Measurements from ENCODE around the gene MAGEC2. TPM values are rescaled to one million over a fixed set of nuclear protein-coding genes. Genes with fewer than 3 reads are reported as not detected.

Gene MAGEC2
- total RNA-seq, 4 donors from 2014 or later: not detected

- Histone ChIP-seq H3K27me3 (no peaks in the 10 kb centered on the region), H3K27ac (no peak overlapping the region), H3K9me3 (no peaks in the 10 kb centered on the region), H3K4me3 (no peak overlapping the region), H3K4me1 (no peaks in the 10 kb centered on the region), H3K36me3 (no peaks in the 10 kb centered on the region)
- intact Hi-C loops (cut with DNase I; ENCODE audit: low total_unique reads): no loop called here
- 61% methylated on average over 4 of the region's 4 CpGs; no CpG with 5 or more reads in 1 of the 2 donors for WGBS, 2 donors (ENCODE audit: low coverage in 1 of 2)
- in situ Hi-C loops (cut with MboI; ENCODE audit: low pct_ligation_motif_present in 1 of 4, low pct_unique_long_range_greater_than_20kb in 1 of 4, low sequenced_read_pairs in 3 of 4): no loop called here
- DNase-seq: no peak
- no peak for TF ChIP-seq EP300 (IDR thresholded peaks at IDR 0.05; ENCODE audit: low read depth)
- TF ChIP-seq POLR2A (IDR thresholded peaks at IDR 0.05): no peak
- no peak for TF ChIP-seq POLR2AphosphoS5 (IDR thresholded peaks at IDR 0.05)
- no peak for TF ChIP-seq CTCF (IDR thresholded peaks at IDR 0.05)
Observed at GRCh38 chrX:142214081-142214480, 9.0 kb upstream of the MAGEC2 start.

DNA sequence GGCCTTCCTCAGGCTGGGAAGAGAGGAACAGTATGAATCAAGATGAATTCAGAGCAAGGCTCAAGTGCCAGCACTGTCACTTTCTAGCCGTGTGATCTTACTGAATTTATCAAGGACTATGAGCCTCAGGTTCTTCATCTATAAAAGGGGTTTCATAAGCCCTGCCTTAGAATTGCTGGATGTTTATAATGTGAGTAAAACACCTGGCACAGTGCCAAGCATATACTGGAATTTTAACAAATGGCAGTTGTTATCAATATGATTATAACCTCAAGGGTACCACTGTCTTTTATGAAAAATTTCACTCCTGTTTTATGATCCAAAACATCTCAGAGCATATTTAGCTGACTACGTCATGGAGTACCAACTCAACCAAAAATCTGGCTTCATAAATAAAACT is 4.0 kb downstream of the MAGEC2 start:
- no peak for TF ChIP-seq EP300 (IDR thresholded peaks at IDR 0.05; ENCODE audit: low read depth)
- no peak for TF ChIP-seq POLR2AphosphoS5 (IDR thresholded peaks at IDR 0.05)
- TF ChIP-seq POLR2A (IDR thresholded peaks at IDR 0.05): no peak
- TF ChIP-seq CTCF (IDR thresholded peaks at IDR 0.05): no peak
- Histone ChIP-seq H3K4me3 (no peak overlapping the region), H3K4me1 (no peaks in the 10 kb centered on the region), H3K27ac (no peak overlapping the region), H3K36me3 (no peaks in the 10 kb centered on the region), H3K27me3 (no peaks in the 10 kb centered on the region), H3K9me3 (no peaks in the 10 kb centered on the region)
- 72 to 78% methylated on average over 1 to 2 of the region's 2 CpGs for WGBS, 2 donors (ENCODE audit: low coverage in 1 of 2)
- in situ Hi-C loops (cut with MboI; ENCODE audit: low pct_ligation_motif_present in 1 of 4, low pct_unique_long_range_greater_than_20kb in 1 of 4, low sequenced_read_pairs in 3 of 4): no loop called here
- no peak for DNase-seq
- intact Hi-C loops (cut with DNase I; ENCODE audit: low total_unique reads): no loop called here

DNA sequence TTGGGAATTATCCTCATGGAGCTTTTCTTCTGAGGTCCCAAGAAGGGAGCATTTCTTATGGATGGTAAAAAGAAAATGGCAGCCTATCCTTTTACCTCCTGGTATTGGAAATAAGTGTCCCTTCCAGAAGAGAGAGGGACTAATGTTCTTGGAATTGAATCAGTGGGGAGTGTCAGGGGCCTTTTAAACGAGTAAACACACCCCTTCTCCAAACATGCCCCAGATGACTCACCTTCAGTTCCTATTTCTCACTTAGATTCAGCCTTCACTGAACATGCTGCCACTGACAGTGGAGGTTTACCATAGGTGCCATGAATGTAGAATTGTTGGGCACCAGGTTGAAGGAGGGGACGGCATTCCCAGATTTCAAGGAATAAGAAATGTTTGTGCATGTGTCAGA is 19.0 kb downstream of the MAGEC2 start:
- Histone ChIP-seq H3K9me3 (no peaks in the 10 kb centered on the region), H3K4me1 (no peaks in the 10 kb centered on the region), H3K36me3 (no peaks in the 10 kb centered on the region), H3K27ac (no peak overlapping the region), H3K27me3 (no peaks in the 10 kb centered on the region), H3K4me3 (no peak overlapping the region)
- in situ Hi-C loops (cut with MboI; ENCODE audit: low pct_ligation_motif_present in 1 of 4, low pct_unique_long_range_greater_than_20kb in 1 of 4, low sequenced_read_pairs in 3 of 4): no loop called here
- TF ChIP-seq EP300 (IDR thresholded peaks at IDR 0.05; ENCODE audit: low read depth): no peak
- no peak for TF ChIP-seq POLR2AphosphoS5 (IDR thresholded peaks at IDR 0.05)
- TF ChIP-seq CTCF (IDR thresholded peaks at IDR 0.05): no peak
- TF ChIP-seq POLR2A (IDR thresholded peaks at IDR 0.05): no peak
- no peak for DNase-seq
- intact Hi-C loops (cut with DNase I; ENCODE audit: low total_unique reads): no loop called here
- 25 to 55% methylated on average over 1 to 2 of the region's 2 CpGs for WGBS, 2 donors (ENCODE audit: low coverage in 1 of 2)

DNA sequence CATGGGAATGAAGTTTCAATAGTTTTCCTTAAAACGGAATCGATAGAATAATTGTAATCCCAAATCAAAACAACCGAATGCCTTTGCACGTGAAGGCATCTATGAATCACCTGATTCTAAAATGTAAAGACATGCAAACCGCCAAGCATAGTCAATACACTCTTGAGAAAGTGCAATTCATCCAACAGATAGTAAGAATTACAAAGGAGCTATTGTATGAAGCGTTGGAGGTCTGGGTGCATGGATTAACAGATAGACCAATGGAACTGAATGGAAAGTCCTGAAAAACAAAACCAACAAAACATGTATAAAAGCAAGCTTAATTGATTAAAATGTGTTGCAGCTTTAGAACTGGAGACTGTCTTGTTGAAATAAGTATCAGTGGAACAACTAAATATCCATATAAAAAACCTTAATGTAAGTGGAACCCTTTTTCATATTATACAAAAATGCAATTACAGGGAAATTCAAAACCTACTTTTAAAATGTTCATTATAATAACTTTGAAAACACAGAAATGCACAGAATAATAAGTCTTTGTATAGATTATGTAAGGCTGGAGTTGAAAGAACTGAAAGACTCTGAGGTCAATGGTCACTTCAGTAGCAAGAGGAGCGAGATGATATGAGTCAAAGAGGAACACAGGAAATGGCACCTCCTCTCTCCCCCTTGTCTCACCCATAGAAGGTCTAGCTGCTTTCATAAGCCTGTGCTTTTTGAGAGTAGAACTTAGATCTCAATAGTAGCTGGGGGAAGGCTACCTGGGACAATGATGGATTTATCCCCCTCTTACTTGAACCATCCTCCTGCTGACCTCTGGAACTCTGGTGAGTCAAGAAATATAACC is 20.1 kb downstream of the MAGEC2 start:
- Histone ChIP-seq H3K27ac (no peak overlapping the region), H3K27me3 (no peaks in the 10 kb centered on the region), H3K4me1 (no peaks in the 10 kb centered on the region), H3K9me3 (no peaks in the 10 kb centered on the region), H3K4me3 (no peak overlapping the region), H3K36me3 (no peaks in the 10 kb centered on the region)
- in situ Hi-C loops (cut with MboI; ENCODE audit: low pct_ligation_motif_present in 1 of 4, low pct_unique_long_range_greater_than_20kb in 1 of 4, low sequenced_read_pairs in 3 of 4): no loop called here
- WGBS, 2 donors (ENCODE audit: low coverage in 1 of 2): 78 to 84% methylated on average over 7 of the region's 7 CpGs
- intact Hi-C loops (cut with DNase I; ENCODE audit: low total_unique reads): no loop called here
- DNase-seq: no peak
- TF ChIP-seq EP300 (IDR thresholded peaks at IDR 0.05; ENCODE audit: low read depth): no peak
- no peak for TF ChIP-seq POLR2A (IDR thresholded peaks at IDR 0.05)
- TF ChIP-seq POLR2AphosphoS5 (IDR thresholded peaks at IDR 0.05): no peak

Data from transverse colon (tissue), 4 donors.